GM21528 (cell line): ENCODE data around the gene HYAL1.
"Not testable (repeated sequence)": the region's sequence is repeated elsewhere in the genome, so short reads cannot be mapped to it uniquely, and the experiment has no call there.

Experiments used
- ATAC-seq: cut with Tn5 transposase; IDR thresholded peaks from one replicate; pipeline ENCODE4 v1.9.1; 2021; ENCODE audit warnings: mild to moderate bottlenecking, moderate library complexity; ENCODE audit not compliant: unreplicated experiment, low FRiP score

HYAL1 gene

DNA sequence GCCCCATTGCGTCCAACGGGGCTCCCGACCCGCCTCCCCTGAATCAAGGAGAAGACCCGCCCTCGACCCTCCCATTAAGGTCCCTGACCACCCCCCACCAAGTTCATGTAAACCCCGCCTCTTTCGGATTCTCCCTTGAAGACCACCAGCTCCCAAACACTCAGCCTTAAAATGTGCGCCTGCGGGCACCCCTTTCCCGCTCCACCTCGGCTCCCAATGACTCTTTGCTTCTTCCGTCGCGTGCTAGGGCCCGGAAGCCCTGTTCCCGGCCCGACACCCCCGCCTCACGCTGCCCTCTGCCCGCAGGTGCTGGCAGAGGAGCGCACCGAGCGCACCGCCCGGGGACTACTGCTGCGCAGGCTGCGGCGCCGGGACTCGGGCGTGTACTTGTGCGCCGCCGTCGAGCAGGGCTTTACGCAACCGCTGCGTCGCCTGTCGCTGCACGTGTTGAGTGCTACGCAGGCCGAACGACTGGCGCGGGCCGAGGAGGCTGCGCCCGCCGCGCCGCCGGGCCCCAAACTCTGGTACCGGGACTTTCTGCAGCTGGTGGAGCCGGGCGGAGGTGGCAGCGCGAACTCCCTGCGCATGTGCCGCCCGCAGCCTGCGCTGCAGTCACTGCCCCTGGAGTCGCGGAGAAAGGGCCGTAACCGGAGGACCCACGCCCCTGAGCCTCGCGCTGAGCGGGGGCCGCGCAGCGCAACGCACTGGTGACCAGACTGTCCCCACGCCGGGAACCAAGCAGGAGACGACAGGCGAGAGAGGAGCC lies 27.2 kb downstream of the HYAL1 start:
- no peak for ATAC-seq

DNA sequence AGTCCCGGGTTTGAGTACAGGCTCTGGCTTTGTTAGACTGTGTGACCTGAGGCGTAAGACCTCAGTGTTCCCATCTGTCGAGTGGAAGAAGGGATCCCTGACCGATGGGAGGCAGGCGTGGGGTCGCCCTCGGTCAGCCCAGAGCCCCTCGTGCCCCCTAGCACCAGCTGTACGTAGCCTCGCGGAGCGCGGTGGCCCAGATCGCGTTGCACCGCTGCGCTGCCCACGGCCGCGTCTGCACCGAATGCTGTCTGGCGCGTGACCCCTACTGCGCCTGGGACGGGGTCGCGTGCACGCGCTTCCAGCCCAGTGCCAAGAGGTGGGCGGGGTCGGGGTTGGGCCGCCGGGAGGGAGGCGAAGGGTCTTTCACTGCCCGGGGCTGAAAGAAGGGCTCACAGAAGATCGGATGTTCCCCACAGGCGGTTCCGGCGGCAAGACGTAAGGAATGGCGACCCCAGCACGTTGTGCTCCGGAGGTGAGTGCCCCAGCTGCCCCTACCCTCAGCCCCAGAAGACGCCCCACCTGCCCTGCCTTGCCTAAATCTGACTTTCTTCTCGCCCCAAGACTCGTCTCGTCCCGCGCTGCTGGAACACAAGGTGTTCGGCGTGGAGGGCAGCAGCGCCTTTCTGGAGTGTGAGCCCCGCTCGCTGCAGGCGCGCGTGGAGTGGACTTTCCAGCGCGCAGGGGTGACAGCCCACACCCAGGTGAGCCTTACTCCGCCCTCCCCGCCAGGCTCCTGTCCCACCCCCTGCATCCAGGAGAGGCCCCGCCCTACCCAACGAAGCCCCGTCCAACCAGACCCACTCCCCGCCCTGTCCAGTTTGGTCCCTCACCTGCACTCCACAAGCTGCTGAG lies 28.0 kb downstream of the HYAL1 start:
- no peak for ATAC-seq

DNA sequence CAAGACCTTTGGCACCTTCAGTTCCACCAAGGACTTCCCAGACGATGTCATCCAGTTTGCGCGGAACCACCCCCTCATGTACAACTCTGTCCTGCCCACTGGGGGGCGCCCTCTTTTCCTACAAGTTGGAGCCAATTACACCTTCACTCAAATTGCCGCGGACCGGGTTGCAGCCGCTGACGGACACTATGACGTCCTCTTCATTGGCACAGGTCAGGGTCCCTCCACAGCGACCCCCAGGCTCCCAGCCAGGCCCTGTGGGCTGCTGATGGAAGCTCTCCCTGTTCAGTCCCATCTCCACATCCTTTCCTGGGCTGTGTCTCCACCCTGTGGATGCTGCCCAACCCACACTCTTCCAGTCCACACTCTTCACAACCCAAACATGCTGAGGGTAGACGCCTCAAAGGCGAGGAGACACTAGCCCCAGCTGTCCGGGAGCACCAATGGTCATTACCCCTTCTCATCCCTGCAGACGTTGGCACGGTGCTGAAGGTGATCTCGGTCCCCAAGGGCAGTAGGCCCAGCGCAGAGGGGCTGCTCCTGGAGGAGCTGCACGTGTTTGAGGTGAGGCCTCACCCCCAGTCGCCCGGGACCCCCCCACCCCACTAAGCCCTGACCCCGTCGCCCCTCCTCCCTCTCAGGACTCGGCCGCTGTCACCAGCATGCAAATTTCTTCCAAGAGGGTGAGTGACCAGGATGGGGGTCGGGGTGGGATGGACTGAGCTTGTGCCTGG lies 28.8 kb downstream of the HYAL1 start:
- ATAC-seq, result no peak

DNA sequence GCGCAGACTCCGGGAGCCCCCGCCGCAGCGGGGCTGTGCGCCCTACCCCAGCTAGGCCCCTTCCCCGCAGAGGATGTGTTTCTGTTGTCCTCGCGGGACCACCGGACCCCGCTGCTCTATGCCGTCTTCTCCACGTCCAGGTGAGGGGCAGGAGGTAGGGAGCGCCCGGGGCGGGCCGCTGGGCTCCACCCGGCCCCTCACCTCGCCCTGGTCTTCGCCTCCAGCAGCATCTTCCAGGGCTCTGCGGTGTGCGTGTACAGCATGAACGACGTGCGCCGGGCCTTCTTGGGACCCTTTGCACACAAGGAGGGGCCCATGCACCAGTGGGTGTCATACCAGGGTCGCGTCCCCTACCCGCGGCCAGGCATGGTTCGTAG lies 29.7 kb downstream of the HYAL1 start:
- ATAC-seq, result no peak

DNA sequence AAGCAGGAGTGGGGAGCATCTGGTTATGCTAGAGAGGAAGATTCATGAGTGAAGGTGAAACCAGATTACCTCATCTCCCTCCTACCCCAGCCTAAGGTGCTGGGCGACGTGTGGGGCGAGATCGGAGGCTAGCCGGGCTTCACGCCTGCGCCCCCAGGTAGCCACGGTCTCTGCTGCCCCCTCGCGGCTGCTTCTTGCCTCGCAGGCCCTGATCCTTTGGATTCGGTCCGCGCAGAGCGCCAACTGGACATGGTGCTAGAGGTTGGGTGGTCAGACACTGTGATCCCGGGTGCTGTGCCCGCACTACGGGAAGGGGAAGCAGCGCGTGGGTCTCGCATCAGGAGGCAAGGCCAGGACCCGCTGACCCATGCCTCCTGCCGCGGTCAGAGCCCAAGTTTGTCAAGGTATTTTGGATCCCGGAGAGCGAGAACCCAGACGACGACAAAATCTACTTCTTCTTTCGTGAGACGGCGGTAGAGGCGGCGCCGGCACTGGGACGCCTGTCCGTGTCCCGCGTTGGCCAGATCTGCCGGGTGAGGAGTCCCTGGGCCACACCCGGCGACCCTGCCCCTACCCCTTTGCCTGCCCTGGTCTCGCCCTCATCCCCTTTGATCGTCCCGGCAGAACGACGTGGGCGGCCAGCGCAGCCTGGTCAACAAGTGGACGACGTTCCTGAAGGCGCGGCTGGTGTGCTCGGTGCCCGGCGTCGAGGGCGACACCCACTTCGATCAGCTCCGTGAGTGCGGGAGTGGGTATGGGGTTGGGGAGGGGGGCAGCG lies 30.3 kb downstream of the HYAL1 start:
- peak; percentile 60 for ATAC-seq

DNA sequence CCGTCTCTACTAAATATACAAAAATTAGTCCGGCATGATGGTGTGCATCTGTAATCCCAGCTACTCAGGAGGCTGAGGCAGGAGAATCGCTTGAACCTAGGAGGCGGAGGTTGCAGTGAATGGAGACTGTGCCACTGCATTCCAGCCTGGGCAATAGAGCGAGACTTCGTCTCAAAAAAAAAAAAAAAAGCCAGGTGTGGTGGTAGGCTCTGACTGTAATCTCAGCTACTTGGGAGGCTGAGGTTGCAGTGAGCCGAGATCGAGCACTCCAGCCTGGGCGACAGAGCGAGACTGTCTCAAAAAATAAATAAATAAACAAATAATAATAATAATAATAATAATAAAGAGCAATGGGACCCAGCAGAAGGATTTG lies 30.9 kb downstream of the HYAL1 start:
- ATAC-seq, result not testable (repeated sequence)

DNA sequence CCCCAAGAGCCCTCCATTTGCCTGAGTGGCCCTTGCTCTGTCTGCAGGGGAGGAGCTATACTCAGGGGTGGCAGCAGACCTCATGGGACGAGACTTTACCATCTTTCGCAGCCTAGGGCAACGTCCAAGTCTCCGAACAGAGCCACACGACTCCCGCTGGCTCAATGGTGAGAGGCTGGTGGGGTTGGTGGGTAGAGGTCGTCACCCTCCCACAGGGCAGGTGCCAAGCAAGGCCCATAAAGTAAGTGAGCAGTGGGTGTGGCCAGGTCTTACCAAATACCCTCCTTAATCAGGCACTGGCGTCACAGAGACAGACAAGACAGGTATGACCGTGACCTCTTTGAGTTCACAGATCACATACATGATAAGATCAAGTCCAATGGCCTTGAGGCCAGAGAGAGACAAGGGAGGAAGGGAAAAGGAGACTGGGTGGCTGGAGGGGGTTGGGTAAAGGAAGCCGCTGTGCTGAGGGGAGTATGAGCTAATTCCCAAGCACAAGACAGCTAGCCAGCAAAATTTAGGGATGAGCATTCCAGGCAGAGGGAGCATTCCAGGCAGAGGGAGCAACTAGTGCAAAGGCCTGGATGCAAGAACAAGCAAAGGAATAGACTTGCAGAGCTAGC lies 31.9 kb downstream of the HYAL1 start:
- ATAC-seq, result no peak

DNA sequence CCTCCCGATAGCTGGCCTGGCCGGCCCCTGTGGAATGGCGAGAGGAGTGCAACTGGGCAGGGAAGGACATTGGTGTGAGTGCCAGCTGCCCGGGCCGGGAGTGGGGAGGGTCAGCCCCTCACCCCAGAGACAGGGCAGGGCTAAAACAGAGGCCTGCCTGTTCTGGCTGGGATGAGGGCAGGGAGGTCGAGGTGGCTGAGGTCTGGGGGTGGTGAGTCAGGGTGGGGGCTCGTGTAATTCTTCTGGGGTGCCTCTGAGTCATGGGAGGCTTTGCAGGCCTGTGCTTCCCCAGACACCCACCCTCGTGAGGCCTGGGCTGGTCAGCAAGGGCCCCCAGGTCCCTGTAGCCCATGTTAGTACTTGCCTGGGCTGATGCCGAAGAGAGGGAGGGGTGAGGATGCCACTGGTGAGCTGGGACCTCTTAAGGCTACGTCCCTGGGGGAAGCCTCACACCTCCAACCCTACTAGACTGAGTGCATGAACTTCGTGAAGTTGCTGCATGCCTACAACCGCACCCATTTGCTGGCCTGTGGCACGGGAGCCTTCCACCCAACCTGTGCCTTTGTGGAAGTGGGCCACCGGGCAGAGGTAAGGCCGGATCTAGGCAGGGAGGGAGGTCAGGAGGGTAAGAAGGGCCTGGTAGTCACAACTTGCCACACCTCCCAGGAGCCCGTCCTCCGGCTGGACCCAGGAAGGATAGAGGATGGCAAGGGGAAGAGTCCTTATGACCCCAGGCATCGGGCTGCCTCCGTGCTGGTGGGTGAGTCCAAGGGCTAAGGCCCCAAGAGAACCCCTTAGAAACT lies 32.8 kb downstream of the HYAL1 start:
- no peak for ATAC-seq

DNA sequence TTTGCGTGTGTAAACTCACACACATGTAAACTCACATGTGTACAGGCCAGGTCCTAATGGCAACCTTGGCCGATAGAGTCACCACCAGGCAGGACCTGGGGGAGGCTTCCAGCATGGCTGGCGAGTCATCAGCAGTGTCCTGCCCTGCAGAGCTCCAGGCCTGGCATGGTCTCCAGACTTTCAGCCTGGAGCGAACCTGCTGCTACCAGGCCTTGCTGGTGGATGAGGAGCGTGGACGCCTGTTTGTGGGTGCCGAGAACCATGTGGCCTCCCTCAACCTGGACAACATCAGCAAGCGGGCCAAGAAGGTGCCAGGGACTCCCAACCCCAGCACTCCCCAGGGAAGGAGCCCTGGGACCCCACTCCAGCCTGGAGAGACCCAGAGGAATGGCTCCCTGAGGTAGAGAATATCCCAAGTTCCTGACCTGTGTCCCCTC lies 33.4 kb downstream of the HYAL1 start:
- no peak for ATAC-seq

DNA sequence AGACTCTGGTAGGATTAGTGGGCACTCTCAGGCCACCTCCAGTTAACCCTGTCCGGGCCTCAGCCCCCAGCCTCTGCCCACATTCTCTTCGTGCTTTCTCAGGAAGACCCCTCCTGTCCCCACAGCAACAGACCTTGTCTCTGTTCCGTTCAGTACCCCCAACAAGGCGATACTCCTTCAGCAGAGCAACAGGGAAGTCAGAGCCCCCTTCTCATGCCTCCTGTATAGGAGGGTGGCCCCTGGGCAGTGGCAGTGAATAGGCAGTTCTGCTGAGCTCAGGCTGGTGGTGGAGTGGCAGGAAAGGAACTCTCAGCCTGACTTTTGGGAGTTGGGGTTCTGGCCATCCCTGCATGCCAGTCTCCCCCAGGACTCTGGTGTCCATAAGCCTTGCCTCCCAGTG lies 33.9 kb downstream of the HYAL1 start:
- no peak for ATAC-seq

DNA sequence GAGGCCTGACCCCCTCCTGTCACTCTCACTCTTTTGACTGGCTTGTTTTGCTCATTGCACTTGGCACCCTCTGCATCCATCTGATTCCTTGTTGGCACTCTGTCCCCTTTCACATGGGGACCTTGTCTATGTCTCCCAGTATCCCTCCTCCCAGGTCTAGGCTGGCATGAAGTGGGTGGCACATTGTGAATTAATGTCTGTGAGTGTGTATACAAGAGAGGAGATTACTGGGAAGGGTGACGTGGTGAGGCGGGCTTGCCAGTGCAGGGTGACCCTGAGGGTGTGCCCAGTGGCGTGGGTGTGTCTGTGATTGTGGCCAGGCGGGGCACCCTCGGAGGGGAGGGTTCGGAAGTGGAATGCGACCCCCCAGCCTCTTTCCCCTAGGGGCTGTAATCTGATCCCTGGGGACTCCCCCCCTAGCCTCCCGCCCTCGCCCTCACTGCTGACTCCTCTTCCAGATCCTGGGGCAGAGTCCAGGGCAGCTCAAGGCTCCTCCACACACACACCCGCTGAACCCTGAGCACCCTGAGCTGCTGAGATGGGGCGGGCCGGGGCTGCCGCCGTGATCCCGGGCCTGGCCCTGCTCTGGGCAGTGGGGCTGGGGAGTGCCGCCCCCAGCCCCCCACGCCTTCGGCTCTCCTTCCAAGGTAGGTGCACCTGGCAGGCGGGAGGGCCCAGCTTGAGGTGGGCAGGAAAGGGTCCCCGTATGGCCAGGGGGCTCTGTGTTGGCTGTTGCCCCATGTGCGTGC lies 34.5 kb downstream of the HYAL1 start, which contains the start of gene SEMA3B:
Gene SEMA3B (plus strand): TSS at position 445 of the 749 bp plus-strand sequence. CDS start 94 bp downstream, at position 539.
- no peak for ATAC-seq

DNA sequence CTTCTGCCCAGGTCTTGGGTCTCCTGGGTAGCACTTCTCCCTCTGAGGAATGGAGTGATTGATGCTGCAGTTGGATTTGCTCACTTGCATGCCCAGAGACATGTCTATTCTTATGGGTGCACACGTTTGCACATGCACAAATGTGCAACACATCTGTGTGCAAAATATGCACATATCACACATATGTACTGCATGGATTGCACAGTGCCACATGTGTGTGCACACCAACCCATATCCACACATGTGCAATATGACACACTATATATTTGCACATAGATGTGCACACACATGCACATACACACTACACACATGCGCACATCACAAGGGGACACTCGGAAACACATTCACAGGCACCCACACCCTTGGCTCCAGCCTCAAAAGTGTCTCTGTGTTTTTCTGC lies 35.1 kb downstream of the HYAL1 start:
- no peak for ATAC-seq

DNA sequence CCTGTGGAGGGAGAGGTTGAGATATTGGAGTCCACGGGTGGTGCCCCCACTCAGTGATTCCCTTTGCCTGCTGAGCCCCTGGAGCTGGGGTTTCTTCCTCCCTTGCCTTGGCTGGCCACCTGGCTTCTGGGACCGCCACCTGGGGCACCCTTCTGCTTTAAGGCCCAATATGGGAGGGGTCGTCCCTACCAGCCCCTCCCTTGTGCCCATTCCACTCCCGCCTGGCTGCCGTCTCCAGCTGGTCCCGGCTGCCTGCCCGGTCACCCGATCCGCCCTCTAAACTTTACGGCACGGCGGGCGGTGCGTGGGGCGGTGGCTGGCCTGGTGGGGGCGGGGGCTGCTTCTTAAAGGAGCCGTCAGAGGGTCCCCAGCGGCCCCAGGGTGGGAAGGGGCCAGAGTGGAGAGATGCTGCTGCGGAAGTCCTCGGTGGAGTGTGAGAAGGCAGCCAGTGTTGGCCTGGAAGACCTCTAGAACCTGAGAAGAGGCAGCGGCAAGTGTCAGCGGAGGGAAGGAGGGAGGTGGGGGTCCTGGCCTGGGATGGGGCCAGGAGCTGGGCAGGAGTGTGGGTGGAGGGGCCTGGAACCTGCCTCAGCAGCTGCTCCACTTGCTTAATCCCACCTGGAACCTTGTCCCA lies 36.0 kb downstream of the HYAL1 start:
- ATAC-seq, result no peak

DNA sequence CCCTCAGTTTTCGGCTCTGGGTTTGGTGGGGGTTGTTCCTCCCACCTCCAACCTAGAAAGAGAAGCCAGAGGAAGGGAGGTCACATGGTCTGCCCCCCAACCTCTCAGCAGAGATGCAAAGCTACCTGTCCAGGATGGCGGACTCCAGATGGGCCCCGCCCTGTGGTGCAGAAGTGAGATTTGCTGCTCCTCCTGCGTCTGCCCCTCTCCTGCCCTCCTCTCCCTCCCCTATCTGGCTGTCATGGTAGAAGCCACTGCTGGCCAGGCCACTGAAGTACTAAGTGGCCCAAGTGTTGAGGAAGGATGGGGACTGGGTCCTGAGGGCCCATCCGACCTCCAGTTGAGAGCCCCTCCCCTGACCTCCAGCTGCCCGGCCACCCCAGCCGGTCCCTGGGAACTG lies 36.5 kb downstream of the HYAL1 start:
- no peak for ATAC-seq

DNA sequence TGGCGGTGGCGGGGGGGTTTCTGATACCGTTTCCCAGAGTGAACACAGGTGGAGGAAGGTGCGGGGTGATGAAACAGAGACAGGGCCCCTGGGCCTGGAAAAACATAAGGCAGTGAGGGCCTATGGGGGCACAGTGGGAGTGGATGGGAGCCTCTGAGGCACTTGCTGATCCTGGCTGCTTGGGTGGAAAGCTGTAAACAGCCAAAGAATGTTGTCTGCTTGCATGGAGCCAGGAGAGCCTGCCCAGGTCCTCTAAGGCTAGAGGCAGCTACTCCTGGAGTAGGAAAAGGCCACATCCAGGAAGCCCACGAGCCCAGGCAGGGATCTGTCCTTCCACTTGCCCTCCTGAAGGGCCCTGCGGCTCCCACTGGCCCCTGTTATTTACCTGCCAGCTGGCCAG lies 37.4 kb downstream of the HYAL1 start:
- no peak for ATAC-seq

DNA sequence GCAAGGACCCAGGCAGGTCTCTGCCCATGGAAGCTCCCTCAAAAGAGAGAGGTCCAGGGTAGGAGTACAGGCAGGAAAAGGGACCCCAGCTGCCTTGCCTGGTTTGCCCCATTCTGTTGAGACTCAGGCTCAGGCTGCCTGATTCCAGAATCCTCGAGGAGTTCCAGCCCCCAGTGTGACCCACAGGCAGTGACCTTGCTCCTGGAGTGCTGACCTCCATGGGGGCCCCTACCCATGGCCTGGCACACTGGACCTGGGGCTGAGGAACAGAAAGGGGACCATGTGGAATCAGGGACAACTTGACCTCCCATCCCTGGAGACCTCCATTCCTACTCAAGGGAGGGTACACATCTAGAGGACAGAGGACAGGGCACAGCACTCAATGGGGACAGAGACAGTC lies 37.8 kb downstream of the HYAL1 start:
- ATAC-seq, result no peak

DNA sequence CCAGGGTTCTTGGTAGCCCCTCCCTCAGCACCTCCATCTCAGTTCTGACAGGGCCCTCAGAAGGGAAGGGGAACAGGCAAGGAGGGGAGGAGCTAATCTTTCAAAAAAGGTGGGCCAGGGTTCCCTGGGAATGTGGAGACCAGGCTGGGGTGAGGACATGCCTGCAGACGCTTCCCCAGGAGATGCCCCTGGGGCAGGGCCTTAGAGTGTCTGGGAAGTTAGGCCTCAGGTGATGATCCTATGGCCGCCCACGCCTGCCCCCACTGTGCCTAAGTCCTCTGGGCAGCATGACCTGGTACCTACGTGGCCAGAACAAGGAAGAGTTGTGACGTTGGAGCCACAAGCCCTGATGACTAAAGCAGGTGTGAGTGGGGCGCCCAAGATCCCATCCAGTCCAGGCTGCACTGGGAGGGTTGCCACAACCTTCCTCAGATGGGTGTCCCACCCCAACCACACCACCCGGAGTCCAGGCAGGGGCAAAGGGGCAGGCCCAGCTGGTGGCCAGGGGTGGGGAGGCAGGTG lies 38.3 kb downstream of the HYAL1 start:
- no peak for ATAC-seq
